Measurements from ENCODE around the gene MICALL1. TPM values are rescaled to one million over a fixed set of nuclear protein-coding genes. Genes with fewer than 3 reads are reported as not detected.

MICALL1 gene
- total and polyA plus RNA-seq, 2 of the 4 experiments (the other 2 are of a cell fraction): 12.4 to 22.3 TPM

- Histone ChIP-seq H3K14ac (replicated peaks; ENCODE audit: low read depth, low read length) (no peak overlapping the region; the same call in 1 of the 2 replicates), H3K27ac (ENCODE audit: insufficient read depth, low read length) (no peak overlapping the region), H3K4me1 (ENCODE audit: control insufficient read depth, insufficient read depth, low read length) (no peaks in the 10 kb centered on the region), H3K9me3 (ENCODE audit: control insufficient read depth, insufficient read depth, low read length) (no peaks in the 10 kb centered on the region), H3K9ac (ENCODE audit: low read depth, low read length) (no peak overlapping the region), H3K79me1 (ENCODE audit: low read depth in 1 of 2, low read length in 2 of 2) (no peaks in the 10 kb centered on the region), H3K18ac (ENCODE audit: low read depth, low read length) (no peak overlapping the region), H3K4ac (ENCODE audit: low read depth, low read length) (no peak overlapping the region), H2AK9ac (replicated peaks; ENCODE audit: low read depth, low read length, poor library complexity) (no peak overlapping the region), H3K36me3 (ENCODE audit: control insufficient read depth, insufficient read depth, low read length) (no peaks in the 10 kb centered on the region), H4K91ac (ENCODE audit: insufficient read depth, low read depth, low read length) (no peak overlapping the region), H3K4me3 (ENCODE audit: insufficient read depth, low read depth, low read length) (no peak overlapping the region), H3K4me2 (ENCODE audit: low read depth, low read length) (no peak overlapping the region), H4K8ac (ENCODE audit: low read depth in 2 of 2, low read length in 2 of 2) (no peak overlapping the region), H3K9me1 (ENCODE audit: insufficient read depth, low read length) (peaks cover 8% of the 10 kb centered on the region; the same call in 1 of the 2 replicates), H2AFZ (replicated peaks; ENCODE audit: low read length, poor library complexity) (no peak overlapping the region), H3K56ac (ENCODE audit: extremely low read depth, insufficient read depth, low read length) (no peak overlapping the region), H4K20me1 (ENCODE audit: insufficient read depth, low read length) (no peaks in the 10 kb centered on the region), H2BK5ac (ENCODE audit: low read depth, low read length, poor library complexity, severe bottlenecking) (no peak overlapping the region), H3K23ac (ENCODE audit: low read depth, low read length) (no peak overlapping the region), H2AK5ac (ENCODE audit: low read depth, low read length) (no peak overlapping the region), H2BK120ac (ENCODE audit: low read depth, low read length) (no peak overlapping the region), H4K5ac (ENCODE audit: low read depth, low read length) (no peak overlapping the region), H2BK20ac (ENCODE audit: low read depth, low read length) (no peak overlapping the region), H2BK15ac (ENCODE audit: low read depth, low read length) (no peak overlapping the region), H3K27me3 (ENCODE audit: control insufficient read depth, insufficient read depth, low read length) (no peaks in the 10 kb centered on the region; the same call in 1 of the 2 replicates)
- intact Hi-C loops (cut with micrococcal nuclease) (no loop called here), dilution Hi-C loops (cut with HindIII; ENCODE audit: low sequenced_read_pairs, unreplicated experiment) (no loop called here), in situ Hi-C loops (cut with MboI; ENCODE audit: low sequenced_read_pairs) (no loop called here)
- WGBS, 2 experiments (ENCODE audit: extremely low coverage in 2 of 2, insufficient read length in 1 of 2): 83% methylated on average over 1 of the region's 7 CpGs; no CpG with 5 or more reads in 1 of the 2 experiments
- DNase-seq: no peak
- POLR2A ChIA-PET (ENCODE audit: unreplicated experiment): interaction anchor here (0.5 kb wide), 1 partner anchor 85 kb away, joined by 3 read pairs; the partner anchor contains the start of gene MICALL1
- ATAC-seq (ENCODE audit: low read depth): no peak
- no peak for TF ChIP-seq SMC3 (IDR thresholded peaks at IDR 0.05; ENCODE audit: low read depth, low read length)
- TF ChIP-seq CEBPB (IDR thresholded peaks at IDR 0.05; ENCODE audit: low read depth, low read length): no peak
- TF ChIP-seq MAFK (IDR thresholded peaks at IDR 0.05; ENCODE audit: low read depth, low read length): no peak
- no peak for TF ChIP-seq POLR2A (IDR thresholded peaks at IDR 0.05; ENCODE audit: low read depth, low read length)
- no peak for TF ChIP-seq BHLHE40 (IDR thresholded peaks at IDR 0.05; ENCODE audit: low read depth, low read length)
- no peak for TF ChIP-seq MXI1 (IDR thresholded peaks at IDR 0.05; ENCODE audit: borderline replicate concordance, low read depth, low read length)
- TF ChIP-seq FOS (IDR thresholded peaks at IDR 0.05; ENCODE audit: low read depth, low read length): no peak
- no peak for TF ChIP-seq ELK1 (IDR thresholded peaks at IDR 0.05; ENCODE audit: borderline replicate concordance, low read depth, low read length)
- no peak for TF ChIP-seq RFX5 (IDR thresholded peaks at IDR 0.05; ENCODE audit: low read depth, low read length)
- TF ChIP-seq CHD1 (IDR thresholded peaks at IDR 0.05; ENCODE audit: low read depth, low read length): no peak
- TF ChIP-seq NFE2L2 (IDR thresholded peaks at IDR 0.05; ENCODE audit: low read depth, low read length): no peak
- no peak for TF ChIP-seq MAZ (IDR thresholded peaks at IDR 0.05; ENCODE audit: borderline replicate concordance, low read depth, low read length)
- no peak for TF ChIP-seq CTCF (conservative IDR thresholded peaks at IDR 0.05; ENCODE audit: low read depth, low read length)
- no peak for TF ChIP-seq RCOR1 (IDR thresholded peaks at IDR 0.05; ENCODE audit: insufficient replicate concordance, low read length)
- no peak for TF ChIP-seq USF2 (IDR thresholded peaks at IDR 0.05; ENCODE audit: low read depth, low read length)
- TF ChIP-seq RAD21 (IDR thresholded peaks at IDR 0.05; ENCODE audit: low read length): no peak
- BruUV-seq (replicated peaks): no TSS peak
- CTCF ChIA-PET: no interaction called here
Observed at GRCh38 chr22:37990862-37991261, 84.8 kb downstream of the MICALL1 start.
